Prostate gland (tissue), 2 donors: ENCODE results near the gene MLYCD. TPM values are rescaled to one million over a fixed set of nuclear protein-coding genes. Genes with fewer than 3 reads are reported as not detected.

Source experiments
- DNase-seq: peaks from one replicate; pipeline ENCODE4 v3.0.0-alpha.2; 2019; ENCODE audit warnings: low spot score
- H3K27ac ChIP-seq, 2 donors: fragments of 200-600 bp; sonication (generic); 2 replicates each; pipeline ENCODE4 v1.5.1; 2017 to 2019
- H3K27me3 ChIP-seq: fragments of 200-600 bp; sonication (generic); replicated peaks from 2 replicates; pipeline ENCODE4 v1.5.1; 2019; ENCODE audit not compliant: insufficient read depth
- H3K36me3 ChIP-seq, 2 donors: fragments of 200-600 bp; sonication (generic); 1 replicate in 1 of 2; 2 replicates in 1 of 2; pipeline versions ENCODE4 v1.5.1 to v1.8.1; 2017 to 2019
- H3K4me1 ChIP-seq: fragments of 200-600 bp; sonication (generic); replicated peaks from 2 replicates; pipeline ENCODE4 v1.5.1; 2019
- H3K4me3 ChIP-seq, 2 donors: fragments of 200-600 bp; sonication (generic); 2 replicates each; pipeline ENCODE4 v1.5.1; 2017 to 2019
- H3K9me3 ChIP-seq: fragments of 200-600 bp; sonication (generic); 2 replicates; pipeline ENCODE4 v1.5.1; 2017
- CTCF ChIP-seq, 4 experiments: fragments of 200-600 bp in 2 of 4; fragments of 450-650 bp in 2 of 4; sonication (generic) in 2 of 4; IDR thresholded peaks; 1 replicate in 3 of 4; 2 replicates in 1 of 4; pipeline ENCODE4 v1.5.1; 2016 to 2019; ENCODE audit warnings: antibody characterized with exemption in 4 of 4, mild to moderate bottlenecking in 2 of 4, moderate library complexity in 2 of 4
- POLR2A ChIP-seq: fragments of 450-650 bp; IDR thresholded peaks from one replicate; pipeline ENCODE4 v1.6.1; 2016; ENCODE audit warnings: antibody characterized with exemption, mild to moderate bottlenecking
- POLR2AphosphoS5 ChIP-seq: sonication (generic); formaldehyde crosslinking; IDR thresholded peaks from one replicate; pipeline ENCODE4 v1.6.1; 2017; ENCODE audit warnings: antibody characterized with exemption
- WGBS: methylation state at CpG from one replicate; pipeline ENCODE4 v1.1.5; 2018; 5-methylcytosine and 5-hydroxymethylcytosine counted together
- intact Hi-C: fragments of 100-400 bp; cut with DNase I; formaldehyde crosslinking; loops from one replicate; pipeline ENCODE4 v1.14.2; 2022
- total RNA-seq, 2 donors: library from RNA; depleted of rRNA; stranded (reverse); fragments of >200 nt; gene quantifications; one replicate each; pipeline ENCODE4 v1.1.0, GENCODE V29; 2016

MLYCD gene
- total RNA-seq, 2 donors from 2014 or later = 6.5 to 16.7 TPM

- Histone ChIP-seq H3K27ac (no peak overlapping the region), H3K36me3 (peaks cover 0 to 11% of the 10 kb centered on the region in 2 donors), H3K4me1 (no peaks in the 10 kb centered on the region), H3K9me3 (no peaks in the 10 kb centered on the region), H3K4me3 (no peak overlapping the region), H3K27me3 (no peaks in the 10 kb centered on the region)
- DNase-seq = no peak
- TF ChIP-seq POLR2AphosphoS5 (no peak), POLR2A (no peak), CTCF (IDR thresholded peaks at IDR 0.05) (no peak)
- intact Hi-C loops = no loop called here
- 98% methylated on average over 2 of the region's 2 CpGs for WGBS
These were observed 22.1 kb downstream of the MLYCD start for GRCh38 chr16:83920894-83921491.

- WGBS = 86% methylated on average over 31 of the region's 31 CpGs
- Histone ChIP-seq H3K4me1 (no peaks in the 10 kb centered on the region), H3K27me3 (no peaks in the 10 kb centered on the region), H3K9me3 (no peaks in the 10 kb centered on the region), H3K4me3 (no peak overlapping the region), H3K27ac (no peak overlapping the region), H3K36me3 (peaks cover 0 to 3% of the 10 kb centered on the region in 2 donors)
- TF ChIP-seq POLR2AphosphoS5 = no peak
- TF ChIP-seq CTCF (IDR thresholded peaks at IDR 0.05) = no peak
- no peak for TF ChIP-seq POLR2A
- DNase-seq = no peak
- intact Hi-C loops = no loop called here
These were observed 24.9 kb downstream of the MLYCD start for GRCh38 chr16:83923581-83924365.

- WGBS = 79% methylated on average over 13 of the region's 13 CpGs
These were observed 25.8 kb downstream of the MLYCD start for GRCh38 chr16:83924686-83925085.

GRCh38 chr16:83925095-83925905 is 26.4 kb downstream of the MLYCD start:
- Histone ChIP-seq H3K4me1 (no peaks in the 10 kb centered on the region), H3K27me3 (no peaks in the 10 kb centered on the region), H3K27ac (no peak overlapping the region), H3K4me3 (no peak overlapping the region), H3K36me3 (no peaks in the 10 kb centered on the region), H3K9me3 (no peaks in the 10 kb centered on the region)
- TF ChIP-seq POLR2AphosphoS5 (no peak), POLR2A (no peak), CTCF (IDR thresholded peaks at IDR 0.05) (no peak)
- no peak for DNase-seq
- intact Hi-C loops = no loop called here
- 83% methylated on average over 12 of the region's 12 CpGs for WGBS

More at GRCh38 chr16:83924686-83925085, 25.8 kb downstream of the MLYCD start:
- no peak overlapping the region for H3K27ac ChIP-seq
- DNase-seq = no peak
- no peaks in the 10 kb centered on the region for H3K36me3 ChIP-seq
- H3K9me3 ChIP-seq = no peaks in the 10 kb centered on the region
- intact Hi-C loops = no loop called here
- H3K27me3 ChIP-seq = no peaks in the 10 kb centered on the region
- H3K4me3 ChIP-seq = no peak overlapping the region
- TF ChIP-seq POLR2A (no peak), CTCF (IDR thresholded peaks at IDR 0.05) (no peak), POLR2AphosphoS5 (no peak)
- no peaks in the 10 kb centered on the region for H3K4me1 ChIP-seq
